BLaER1 treated with 17β-estradiol and CSF1 and Interleukin-3, amounts not matched to agents 10 nM and 100 nM (cell line): ENCODE measurements around the gene LIN54.

Experiments
- H3K27ac ChIP-seq, 11 experiments: shearing (Covaris generic); formaldehyde crosslinking; 2 replicates each; pipeline ENCODE4 v1.8.1; 2022
- H3K27me3 ChIP-seq, 11 experiments: shearing (Covaris generic); formaldehyde crosslinking; 2 replicates each; pipeline ENCODE4 v1.8.1; 2022
- H3K36me3 ChIP-seq, 11 experiments: shearing (Covaris generic); formaldehyde crosslinking; 2 replicates each; pipeline ENCODE4 v1.8.1; 2022
- H3K4me1 ChIP-seq, 10 experiments: shearing (Covaris generic); formaldehyde crosslinking; 2 replicates each; pipeline ENCODE4 v1.8.1; 2022
- H3K4me2 ChIP-seq, 11 experiments: shearing (Covaris generic); formaldehyde crosslinking; 2 replicates each; pipeline ENCODE4 v1.8.1; 2022
- H3K4me3 ChIP-seq, 10 experiments: shearing (Covaris generic); formaldehyde crosslinking; 2 replicates each; pipeline ENCODE4 v1.8.1; 2022
- H3K9ac ChIP-seq, 11 experiments: shearing (Covaris generic); formaldehyde crosslinking; 2 replicates each; pipeline ENCODE4 v1.8.1; 2022
- H3K9me3 ChIP-seq, 11 experiments: shearing (Covaris generic); formaldehyde crosslinking; replicated peaks in 1 of 11; 2 replicates each; pipeline ENCODE4 v1.8.1; 2022
- H4K20me1 ChIP-seq, 11 experiments: shearing (Covaris generic); formaldehyde crosslinking; 2 replicates each; pipeline ENCODE4 v1.8.1; 2022
- Cebpa-rat ChIP-seq, 11 experiments: shearing (Covaris generic); IDR thresholded peaks; 2 replicates each; pipeline ENCODE4 v1.8.1; 2022

Gene LIN54

DNA sequence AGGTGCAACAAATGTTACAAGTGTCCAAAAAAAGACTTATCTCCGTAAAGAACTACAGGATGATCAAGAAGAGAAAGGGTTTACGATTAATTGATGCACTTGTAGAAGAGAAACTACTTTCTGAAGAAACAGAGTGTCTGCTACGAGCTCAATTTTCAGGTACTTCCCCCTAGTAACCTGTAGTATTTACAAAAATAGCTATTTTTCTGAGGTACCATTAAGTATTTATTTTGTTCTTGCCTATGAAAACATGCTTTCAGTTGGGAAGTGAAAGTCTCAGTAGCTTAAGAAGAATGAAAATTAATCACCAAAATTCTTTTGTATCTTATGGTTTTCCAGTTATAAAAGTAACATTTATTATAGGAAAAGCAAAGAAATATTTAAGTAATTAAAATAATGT lies 104.2 kb downstream of the LIN54 start:
- Histone ChIP-seq H3K4me2 (no peak overlapping the region), H4K20me1 (no peaks in the 10 kb centered on the region), H3K4me1 (peaks cover 10 to 28% (median 16%) of the 10 kb centered on the region in 10 experiments), H3K27ac (no peak overlapping the region), H3K9me3 (no peaks in the 10 kb centered on the region), H3K36me3 (peaks cover 0 to 49% (median 35%) of the 10 kb centered on the region in 11 experiments; a peak in 19 of 22 replicates), H3K4me3 (no peak overlapping the region), H3K9ac (no peak overlapping the region), H3K27me3 (no peaks in the 10 kb centered on the region)
- TF ChIP-seq Cebpa-rat (IDR thresholded peaks at IDR 0.05): no peak

DNA sequence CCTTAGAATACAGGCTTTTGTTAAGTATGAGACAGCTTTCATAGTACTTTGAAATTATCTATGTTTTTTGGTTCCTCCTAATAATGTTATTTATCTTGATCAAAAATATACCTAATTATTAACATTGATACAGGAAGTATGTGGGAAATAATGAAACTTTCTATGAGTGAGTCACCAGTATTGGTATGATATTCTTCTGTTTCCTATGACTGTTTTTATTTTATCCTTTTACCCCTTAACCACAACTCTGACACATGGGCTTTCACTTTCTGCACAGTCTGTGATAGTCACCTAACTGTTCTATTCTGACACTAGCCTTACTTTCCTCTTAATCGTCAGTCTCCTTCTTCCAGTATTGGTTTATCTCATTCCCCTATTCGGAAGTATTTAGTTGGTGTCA lies 105.4 kb downstream of the LIN54 start:
- H3K4me3 ChIP-seq: no peak overlapping the region
- peak overlapping the region in 5 of 11 experiments; percentile 16 to 48 (median 31); a peak in 5 of 22 replicates for H3K4me2 ChIP-seq
- no peaks in the 10 kb centered on the region for H3K9me3 ChIP-seq
- H3K4me1 ChIP-seq: peaks cover 11 to 29% (median 17%) of the 10 kb centered on the region in 10 experiments
- no peak for TF ChIP-seq Cebpa-rat (IDR thresholded peaks at IDR 0.05)
- H4K20me1 ChIP-seq: no peaks in the 10 kb centered on the region; a peak in 2 of 22 replicates
- H3K9ac ChIP-seq: no peak overlapping the region
- H3K27ac ChIP-seq: no peak overlapping the region
- peaks cover 0 to 38% (median 28%) of the 10 kb centered on the region in 11 experiments; a peak in 18 of 22 replicates for H3K36me3 ChIP-seq
- no peaks in the 10 kb centered on the region for H3K27me3 ChIP-seq

DNA sequence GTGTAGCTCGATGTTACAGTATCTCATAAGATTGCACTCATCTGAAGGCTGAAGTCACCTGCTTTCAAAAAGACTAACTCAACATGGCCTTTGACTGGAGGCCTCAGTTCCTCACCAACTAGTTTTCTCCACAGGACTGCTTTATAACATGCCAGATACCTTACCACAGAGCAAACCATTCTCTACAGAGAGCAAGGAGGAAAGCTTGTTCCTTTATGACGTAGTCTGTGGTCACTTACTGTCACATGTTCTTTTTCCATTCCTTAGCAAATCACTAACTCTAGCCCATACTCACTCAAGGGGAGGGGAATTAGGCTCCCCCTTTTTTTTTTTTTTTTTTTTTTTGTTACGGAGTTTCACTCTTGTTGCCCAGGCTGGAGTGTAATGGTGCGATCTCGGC lies 106.9 kb downstream of the LIN54 start:
- no peak overlapping the region for H3K4me3 ChIP-seq
- peaks cover 0 to 14% (median 8%) of the 10 kb centered on the region in 11 experiments; a peak in 11 of 22 replicates for H4K20me1 ChIP-seq
- no peak overlapping the region for H3K27ac ChIP-seq
- no peak for TF ChIP-seq Cebpa-rat (IDR thresholded peaks at IDR 0.05)
- H3K36me3 ChIP-seq: peaks cover 0 to 33% (median 25%) of the 10 kb centered on the region in 11 experiments; a peak in 18 of 22 replicates
- no peak overlapping the region for H3K9ac ChIP-seq
- H3K27me3 ChIP-seq: no peaks in the 10 kb centered on the region
- peaks cover 11 to 34% (median 19%) of the 10 kb centered on the region in 10 experiments for H3K4me1 ChIP-seq
- H3K9me3 ChIP-seq: no peaks in the 10 kb centered on the region
- H3K4me2 ChIP-seq: peak overlapping the region in 2 of 11 experiments; percentile 30 to 39; a peak in 2 of 22 replicates

DNA sequence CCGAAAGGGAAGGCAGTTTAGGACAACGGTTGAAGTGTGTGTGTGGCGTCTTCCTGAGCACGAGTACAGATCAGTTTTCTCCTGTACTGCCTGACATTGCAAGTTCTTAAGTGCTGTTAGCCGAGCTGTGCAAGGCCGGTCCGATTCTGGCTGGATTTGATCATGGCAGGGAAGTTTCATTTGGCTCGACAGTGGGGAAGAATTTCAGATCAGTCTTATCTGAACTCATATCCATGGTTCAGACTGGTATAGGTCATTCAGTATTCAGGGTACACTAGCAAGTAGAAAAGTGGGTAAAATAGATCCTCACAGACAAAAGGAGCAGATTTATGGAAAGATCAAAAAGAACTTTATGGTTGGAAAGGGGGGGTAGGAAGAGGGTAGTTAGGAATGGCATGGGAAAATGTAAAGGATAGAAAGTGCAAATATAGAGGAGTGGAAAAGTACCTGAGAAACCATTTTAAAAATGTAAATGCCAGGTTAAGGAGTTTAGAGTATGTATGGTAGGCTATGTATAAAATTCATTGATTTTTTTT lies 109.4 kb downstream of the LIN54 start:
- H3K9ac ChIP-seq: peak overlapping the region; percentile 82 to 91 (median 89)
- H3K36me3 ChIP-seq: peaks cover 14 to 26% (median 16%) of the 10 kb centered on the region in 11 experiments; a peak in 21 of 22 replicates
- peak overlapping the region; percentile 65 to 83 (median 74) for H3K4me3 ChIP-seq
- TF ChIP-seq Cebpa-rat (IDR thresholded peaks at IDR 0.05): no peak
- peak overlapping the region; percentile 85 to 95 (median 92) for H3K27ac ChIP-seq
- peaks cover 22 to 58% (median 39%) of the 10 kb centered on the region in 10 experiments for H3K4me1 ChIP-seq
- H4K20me1 ChIP-seq: peaks cover 6 to 39% (median 33%) of the 10 kb centered on the region in 11 experiments; a peak in 19 of 22 replicates
- peak overlapping the region; percentile 68 to 93 (median 82) for H3K4me2 ChIP-seq
- no peaks in the 10 kb centered on the region for H3K27me3 ChIP-seq
- no peaks in the 10 kb centered on the region for H3K9me3 ChIP-seq

DNA sequence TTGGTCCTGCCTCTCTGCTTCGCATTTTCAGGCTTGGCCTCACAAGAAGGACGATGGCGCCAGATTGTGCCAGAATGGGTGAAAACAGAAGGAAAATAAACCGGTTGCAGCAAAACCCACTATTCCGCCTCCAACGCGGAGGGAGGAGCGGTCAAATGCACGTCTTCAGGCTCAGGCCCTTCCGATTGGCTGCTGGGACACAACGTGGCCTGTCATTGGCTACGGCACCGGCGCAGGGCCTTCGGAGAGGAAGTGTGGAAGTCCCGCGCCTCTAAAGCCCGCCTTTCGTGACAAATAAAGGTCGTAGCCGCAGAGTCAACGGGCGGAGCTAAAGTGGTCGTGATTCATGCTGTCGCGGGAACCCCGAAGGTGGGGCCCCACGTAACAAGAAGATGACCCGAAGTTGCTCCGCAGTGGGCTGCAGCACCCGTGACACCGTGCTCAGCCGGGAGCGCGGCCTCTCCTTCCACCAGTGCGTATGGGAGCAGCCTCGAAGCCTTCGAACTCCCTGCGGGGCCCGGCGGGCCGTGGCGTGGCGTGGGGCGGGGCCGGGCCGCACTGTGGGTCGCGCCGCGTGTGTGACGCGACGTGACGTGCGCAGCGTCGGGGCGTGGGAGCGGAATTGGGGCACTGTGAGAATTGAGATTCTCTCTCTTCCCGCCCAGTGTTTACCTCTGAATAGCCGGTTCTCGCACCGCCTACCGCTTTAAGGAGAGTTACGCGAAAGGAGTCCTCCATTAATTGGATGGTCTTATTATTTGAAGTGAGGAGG lies 110.0 kb downstream of the LIN54 start, which contains the start of gene THAP9:
Gene THAP9, plus strand, starts transcription at position 325 of the 772 bp plus-strand sequence. Its CDS starts 68 bp downstream, at position 393.
- H3K9me3 ChIP-seq: no peaks in the 10 kb centered on the region
- H3K27me3 ChIP-seq: no peaks in the 10 kb centered on the region
- peak within 1 kb of the TSS; percentile 81 to 97 (median 87) for H3K4me2 ChIP-seq
- no peak; a peak in 1 of 22 replicates for TF ChIP-seq Cebpa-rat (IDR thresholded peaks at IDR 0.05)
- H3K4me3 ChIP-seq: peak within 1 kb of the TSS; percentile 65 to 83 (median 74)
- peak within 1 kb of the TSS; percentile 82 to 91 (median 89) for H3K9ac ChIP-seq
- peak within 1 kb of the TSS; percentile 85 to 95 (median 92) for H3K27ac ChIP-seq
- peaks cover 22 to 59% (median 40%) of the 10 kb centered on the region in 10 experiments for H3K4me1 ChIP-seq
- peaks cover 17 to 26% (median 21%) of the 10 kb centered on the region in 11 experiments; a peak in 21 of 22 replicates for H3K36me3 ChIP-seq
- peaks cover 9 to 44% (median 37%) of the 10 kb centered on the region in 11 experiments; a peak in 19 of 22 replicates for H4K20me1 ChIP-seq

DNA sequence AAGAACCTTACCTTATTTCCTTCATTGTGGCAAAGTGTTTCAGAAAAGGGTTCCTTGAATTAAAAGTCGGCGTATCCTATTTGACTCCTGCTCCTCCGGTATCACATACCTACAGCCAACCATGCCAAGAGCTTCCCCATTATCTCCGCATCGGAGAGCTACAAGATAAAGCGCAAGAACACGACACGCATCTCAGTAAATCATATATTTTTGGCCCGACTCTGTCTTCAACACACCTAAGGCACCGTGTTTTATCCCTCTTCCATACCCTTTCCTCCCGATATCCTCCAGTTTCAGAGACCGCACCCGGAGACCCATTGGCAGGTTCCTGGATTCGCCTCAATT lies 110.6 kb downstream of the LIN54 start:
- Histone ChIP-seq H3K4me2 (peak overlapping the region; percentile 74 to 97 (median 87)), H4K20me1 (peaks cover 9 to 44% (median 37%) of the 10 kb centered on the region in 11 experiments; a peak in 19 of 22 replicates), H3K9ac (peak overlapping the region; percentile 81 to 91 (median 88)), H3K36me3 (peaks cover 23 to 30% (median 27%) of the 10 kb centered on the region in 11 experiments; a peak in 21 of 22 replicates), H3K27me3 (no peaks in the 10 kb centered on the region), H3K27ac (peak overlapping the region; percentile 85 to 95 (median 92)), H3K4me3 (peak overlapping the region; percentile 65 to 83 (median 74)), H3K4me1 (peaks cover 22 to 54% (median 38%) of the 10 kb centered on the region in 10 experiments), H3K9me3 (no peaks in the 10 kb centered on the region)
- TF ChIP-seq Cebpa-rat (IDR thresholded peaks at IDR 0.05): no peak

DNA sequence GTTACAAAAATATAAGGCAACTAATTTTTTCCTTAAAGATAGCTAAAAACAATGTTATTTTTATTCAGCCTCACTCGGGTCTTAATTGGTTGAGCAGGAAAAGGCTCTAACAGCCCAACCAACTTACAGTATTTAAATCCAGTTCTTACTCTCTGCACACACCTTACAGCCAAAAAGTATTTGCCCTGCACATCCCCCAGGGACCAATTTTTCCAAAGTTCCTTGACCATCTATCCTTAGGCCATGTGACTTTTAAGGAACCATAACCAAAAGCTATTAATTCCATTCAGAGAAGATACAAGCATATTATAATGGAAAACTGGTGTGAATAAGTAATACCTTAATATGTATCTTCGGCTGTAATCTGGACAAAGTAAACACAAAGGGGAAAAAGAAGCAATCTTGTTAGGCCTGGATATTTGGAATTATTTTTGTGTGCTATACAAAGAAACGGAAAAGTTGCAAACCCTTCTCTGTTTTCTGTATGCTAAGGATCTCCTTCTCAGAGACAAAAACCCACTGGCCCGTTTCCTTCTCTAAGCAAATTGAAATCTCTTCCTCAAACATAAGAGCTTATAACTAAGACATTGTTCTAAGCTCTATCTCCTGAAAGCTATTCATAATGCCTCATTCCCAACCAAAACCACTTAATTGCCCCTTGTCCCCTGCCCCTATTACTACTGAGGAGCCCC lies 111.1 kb downstream of the LIN54 start:
- peak overlapping the region; percentile 74 to 97 (median 87) for H3K4me2 ChIP-seq
- H3K4me3 ChIP-seq: peak overlapping the region; percentile 65 to 83 (median 74)
- no peak for TF ChIP-seq Cebpa-rat (IDR thresholded peaks at IDR 0.05)
- H3K9ac ChIP-seq: peak overlapping the region; percentile 81 to 91 (median 88)
- H3K27ac ChIP-seq: peak overlapping the region; percentile 85 to 95 (median 92)
- peaks cover 22 to 50% (median 39%) of the 10 kb centered on the region in 10 experiments for H3K4me1 ChIP-seq
- H3K9me3 ChIP-seq: no peaks in the 10 kb centered on the region
- peaks cover 27 to 35% (median 32%) of the 10 kb centered on the region in 11 experiments for H3K36me3 ChIP-seq
- H3K27me3 ChIP-seq: no peaks in the 10 kb centered on the region
- peaks cover 9 to 48% (median 37%) of the 10 kb centered on the region in 11 experiments; a peak in 19 of 22 replicates for H4K20me1 ChIP-seq
